ENCODE data around the gene ADH6.
"Not testable (repeated sequence)": the region's sequence is repeated elsewhere in the genome, so short reads cannot be mapped to it uniquely, and the experiment has no call there.

The ADH6 gene

DNA sequence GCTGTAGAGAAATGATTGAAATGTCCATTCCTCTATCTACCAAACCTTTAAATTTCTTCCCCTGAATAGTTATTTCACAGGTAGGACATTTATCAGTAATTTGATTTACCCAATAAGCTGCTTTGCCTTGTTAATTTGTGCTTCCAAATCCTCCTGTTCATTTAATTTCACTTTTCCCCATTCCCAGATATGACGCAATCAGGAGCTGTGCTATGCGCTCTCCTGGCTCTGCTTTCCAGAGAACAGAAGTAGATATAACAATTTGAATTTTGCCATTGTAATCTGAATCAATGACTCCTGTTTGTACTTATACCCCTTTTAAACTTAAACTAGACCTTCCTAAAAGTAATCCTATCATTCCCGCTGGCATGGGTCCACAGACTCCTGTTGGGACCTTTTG lies 29.1 kb downstream of the ADH6 start:
- DNase-seq: not testable (repeated sequence)

DNA sequence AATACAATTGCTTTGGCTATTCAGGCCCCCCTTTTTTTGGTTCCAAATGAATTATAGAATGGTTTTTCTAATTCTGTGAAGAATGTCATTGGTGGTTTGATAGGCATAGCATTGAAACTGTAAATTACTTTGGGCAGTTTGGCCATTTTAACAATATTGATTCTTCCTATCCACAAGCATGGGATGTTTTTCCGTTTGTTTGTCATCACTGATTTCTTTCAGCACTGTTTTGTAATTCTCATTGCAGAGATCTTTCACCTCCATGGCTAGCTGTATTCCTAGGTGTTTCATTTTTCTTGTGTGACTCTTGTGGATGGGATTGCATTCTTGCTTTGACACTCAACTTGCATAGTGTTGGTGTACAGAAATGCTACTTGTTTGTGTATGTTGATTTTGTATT lies 33.0 kb downstream of the ADH6 start:
- DNase-seq: no peak

DNA sequence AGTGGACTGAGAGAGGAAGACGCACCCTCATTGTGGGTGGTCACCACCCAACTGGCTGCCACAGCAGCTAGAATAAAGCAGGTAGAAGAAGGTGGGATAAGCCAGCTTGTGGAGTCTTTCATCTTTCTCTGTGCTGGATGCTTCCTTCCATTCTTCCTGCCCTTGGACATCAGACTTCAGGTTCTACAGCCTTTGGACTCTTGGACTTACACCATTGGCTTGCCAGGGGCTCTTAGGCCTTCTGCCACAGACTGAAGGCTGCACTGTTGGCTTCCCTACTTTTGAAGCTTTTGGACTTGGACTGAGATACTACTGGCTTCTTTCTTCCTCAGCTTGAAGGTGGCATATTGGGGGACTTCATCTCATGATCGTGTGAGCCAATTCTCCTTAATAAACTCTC lies 33.5 kb downstream of the ADH6 start:
- DNase-seq: no peak

DNA sequence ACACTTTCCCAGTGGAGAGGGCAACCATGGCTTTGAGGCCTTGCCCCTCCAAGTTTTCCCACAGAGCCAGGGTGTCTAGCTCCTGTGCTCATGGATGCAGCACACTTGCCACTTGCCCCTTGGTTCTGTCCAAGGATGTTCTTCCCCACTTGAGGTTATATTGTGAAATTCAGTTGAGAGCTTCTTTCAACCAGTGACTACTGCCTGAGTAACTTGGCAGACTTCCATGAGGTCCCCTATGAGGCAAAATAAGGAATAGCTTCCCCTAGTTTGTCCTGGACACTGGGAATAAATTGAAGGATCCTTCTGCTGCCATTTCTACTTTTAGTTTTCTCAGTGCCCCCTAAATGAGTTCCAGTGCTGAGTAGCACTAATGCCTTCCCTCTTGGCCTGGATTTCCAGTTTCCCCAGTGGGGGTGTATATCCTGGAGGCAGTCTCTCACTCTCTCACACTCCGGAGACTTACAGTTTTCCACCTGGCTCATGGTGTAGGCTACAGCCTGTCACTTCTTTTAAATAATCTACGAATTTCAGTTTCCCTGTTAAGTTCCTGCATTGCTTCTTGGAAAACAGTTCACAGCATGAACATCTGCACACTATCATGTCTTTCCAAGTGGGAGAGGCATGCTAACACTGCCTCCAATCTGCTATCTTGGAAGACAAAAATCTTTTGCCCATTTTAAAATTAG lies 38.5 kb downstream of the ADH6 start:
- DNase-seq: no peak

DNA sequence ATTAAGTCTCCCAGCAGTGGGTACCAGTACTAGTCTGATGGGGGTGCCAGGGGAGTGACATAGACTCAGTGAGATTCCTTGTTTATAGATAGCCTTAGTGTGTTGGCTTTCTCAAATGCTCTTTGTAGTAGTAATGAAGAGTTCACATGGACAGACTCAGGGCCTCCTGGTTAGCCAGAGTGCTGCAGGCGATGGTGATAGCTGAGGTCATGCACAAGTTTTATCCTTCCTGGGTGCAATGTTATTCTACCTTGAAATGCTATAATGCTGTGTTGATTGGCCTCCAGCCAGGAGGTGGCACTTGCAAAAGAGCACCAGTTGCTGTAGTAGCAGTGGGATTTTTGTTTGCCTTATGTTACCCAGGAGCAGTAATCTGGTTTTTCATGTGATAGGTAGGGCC lies 39.4 kb downstream of the ADH6 start:
- DNase-seq: no peak

DNA sequence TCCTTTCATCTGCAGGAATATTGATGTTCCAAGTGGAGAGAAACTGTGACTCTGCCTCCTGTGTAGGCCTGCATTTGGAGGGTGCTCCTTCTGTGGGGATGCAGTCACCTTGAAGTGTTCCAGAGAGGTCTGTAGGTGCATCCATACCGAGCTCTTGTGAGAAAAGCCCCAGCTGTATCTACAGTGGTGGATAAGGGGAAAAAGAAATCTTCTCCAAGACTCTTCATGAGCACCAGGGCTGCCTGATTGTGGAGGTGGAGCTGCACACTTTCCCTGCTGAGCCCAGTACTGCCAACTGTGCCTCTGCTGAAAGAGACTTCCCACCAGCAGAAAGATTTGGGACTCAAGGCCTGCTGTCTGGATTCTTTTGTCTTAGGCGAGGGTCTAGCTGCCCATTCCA lies 39.9 kb downstream of the ADH6 start:
- no peak for DNase-seq

DNA sequence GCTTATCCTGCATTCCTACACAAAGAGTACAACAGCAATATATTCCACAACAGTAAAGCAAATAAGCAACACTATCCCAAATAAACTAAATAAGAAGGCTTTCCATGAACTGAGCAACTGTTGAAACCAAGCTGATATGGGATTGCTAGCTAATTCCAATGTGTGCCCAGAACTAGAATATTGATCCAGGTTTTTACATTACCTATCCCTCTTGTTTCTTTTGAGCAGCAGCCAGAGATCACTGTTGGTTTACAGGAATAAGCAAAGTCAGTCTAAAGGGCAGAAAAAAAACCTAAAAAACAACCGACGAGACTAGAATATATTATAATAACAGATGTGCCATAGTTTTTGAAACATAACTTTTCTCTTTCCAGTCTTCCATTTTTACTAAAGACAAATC lies 52.5 kb downstream of the ADH6 start:
- DNase-seq: no peak

DNA sequence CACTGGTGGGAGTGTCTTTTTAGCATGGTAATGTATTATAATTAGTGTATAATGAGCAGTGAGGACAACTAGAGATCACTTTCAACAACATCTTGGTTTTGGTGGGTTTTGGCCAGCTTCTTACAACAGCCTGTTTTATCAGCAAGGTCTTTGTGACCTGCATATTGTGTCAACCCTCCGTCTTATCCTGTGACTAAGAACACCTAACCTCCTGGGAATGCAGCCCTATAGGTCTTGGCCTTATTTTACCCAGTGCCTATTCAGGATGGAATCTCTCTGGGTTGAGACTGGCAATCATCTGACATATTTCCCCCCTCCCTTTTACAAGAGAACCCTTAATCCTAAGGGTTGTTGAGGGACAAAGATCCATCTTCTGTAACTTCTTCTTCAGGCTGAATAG lies 53.1 kb downstream of the ADH6 start:
- no peak for DNase-seq

DNA sequence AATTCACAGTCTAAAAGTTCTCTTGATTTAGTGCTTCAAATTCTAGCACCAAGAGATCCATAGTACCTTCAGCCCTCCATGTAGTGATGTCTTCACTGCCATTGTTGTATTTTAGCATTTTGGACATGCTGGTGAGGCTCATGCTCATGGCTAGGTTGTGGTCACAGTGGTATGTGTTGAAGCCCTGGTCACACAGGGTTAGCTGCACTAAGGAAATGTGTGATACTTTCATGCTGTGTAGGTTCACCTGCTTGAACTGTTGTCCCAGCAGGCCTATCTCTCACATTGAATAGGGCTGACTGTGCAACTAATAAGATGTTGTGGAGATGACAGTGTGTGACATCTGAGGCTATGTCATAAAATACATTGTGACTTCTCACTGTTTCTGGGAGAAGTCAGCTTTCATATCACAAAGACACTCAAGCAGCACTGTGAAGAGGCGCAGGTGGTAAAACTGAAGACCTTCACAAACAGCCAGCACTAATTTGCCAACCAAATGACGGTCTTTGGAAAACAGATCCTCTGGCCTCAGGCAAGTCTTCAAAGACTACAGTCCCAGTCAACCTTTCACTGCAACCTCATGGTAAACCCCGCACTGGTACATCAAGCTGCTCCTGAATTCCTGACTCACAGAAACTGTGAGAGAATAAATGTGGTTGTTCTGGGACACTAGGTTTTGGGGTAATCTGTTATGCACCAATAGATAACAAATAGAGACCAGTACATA lies 57.5 kb downstream of the ADH6 start:
- no peak for DNase-seq

DNA sequence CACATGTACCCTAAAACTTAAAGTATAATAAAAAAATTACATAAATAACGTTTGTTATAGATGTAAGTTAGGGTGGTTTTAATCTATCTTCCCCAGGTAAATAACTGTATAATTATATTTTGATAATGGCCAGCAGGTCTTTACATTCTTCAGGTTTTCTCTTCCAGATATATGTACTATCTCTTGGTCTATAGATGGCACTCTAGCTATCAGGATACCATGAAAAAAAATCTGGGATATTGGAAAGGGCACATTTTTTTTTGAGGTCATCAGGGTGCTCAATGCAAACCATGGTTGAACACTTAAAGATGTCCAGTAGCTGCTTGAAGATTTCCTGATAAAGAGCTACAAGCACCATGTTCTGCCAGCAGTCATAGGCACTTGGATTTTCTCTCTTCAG lies 59.3 kb downstream of the ADH6 start:
- DNase-seq: no peak

DNA sequence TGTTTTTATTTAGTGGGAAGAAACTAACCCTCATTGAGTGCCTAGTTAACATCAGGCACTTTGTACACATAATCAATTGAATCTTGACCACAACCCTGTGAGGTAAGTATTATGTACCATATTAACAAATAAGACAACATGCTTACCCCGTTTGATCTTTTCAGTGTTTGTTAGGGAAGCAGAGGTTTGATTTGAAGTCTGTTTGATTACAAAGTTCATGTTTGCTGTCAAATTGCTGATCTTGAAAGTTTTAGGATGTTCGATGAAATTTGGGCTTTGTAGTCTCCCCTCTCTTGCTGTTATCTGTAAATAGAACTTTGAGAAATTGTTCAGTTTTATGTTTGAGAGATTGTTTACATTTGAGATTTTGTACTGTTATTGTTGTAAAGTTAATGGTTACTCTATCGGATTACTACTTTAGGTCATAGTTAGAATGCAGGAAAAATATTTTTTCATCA lies 61.5 kb downstream of the ADH6 start:
- DNase-seq: no peak

DNA sequence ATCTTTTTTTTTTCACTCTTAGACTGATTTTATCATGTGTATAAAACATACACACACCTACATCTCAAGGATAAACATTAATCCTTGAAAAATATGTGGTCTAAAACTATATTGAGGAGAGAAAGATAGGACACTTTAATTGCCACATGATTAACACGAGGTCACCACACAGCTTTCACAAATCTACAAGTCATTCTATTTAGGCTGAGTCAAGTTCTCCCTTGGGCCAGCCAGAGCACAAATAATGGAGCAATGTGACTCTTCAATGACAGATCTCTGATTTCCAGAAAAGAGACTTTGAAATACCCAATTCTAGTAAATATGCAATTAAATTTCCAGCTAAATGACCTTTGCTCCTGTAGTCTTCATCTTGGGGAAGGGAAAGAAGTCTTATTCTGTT lies 62.1 kb downstream of the ADH6 start:
- DNase-seq: no peak

DNA sequence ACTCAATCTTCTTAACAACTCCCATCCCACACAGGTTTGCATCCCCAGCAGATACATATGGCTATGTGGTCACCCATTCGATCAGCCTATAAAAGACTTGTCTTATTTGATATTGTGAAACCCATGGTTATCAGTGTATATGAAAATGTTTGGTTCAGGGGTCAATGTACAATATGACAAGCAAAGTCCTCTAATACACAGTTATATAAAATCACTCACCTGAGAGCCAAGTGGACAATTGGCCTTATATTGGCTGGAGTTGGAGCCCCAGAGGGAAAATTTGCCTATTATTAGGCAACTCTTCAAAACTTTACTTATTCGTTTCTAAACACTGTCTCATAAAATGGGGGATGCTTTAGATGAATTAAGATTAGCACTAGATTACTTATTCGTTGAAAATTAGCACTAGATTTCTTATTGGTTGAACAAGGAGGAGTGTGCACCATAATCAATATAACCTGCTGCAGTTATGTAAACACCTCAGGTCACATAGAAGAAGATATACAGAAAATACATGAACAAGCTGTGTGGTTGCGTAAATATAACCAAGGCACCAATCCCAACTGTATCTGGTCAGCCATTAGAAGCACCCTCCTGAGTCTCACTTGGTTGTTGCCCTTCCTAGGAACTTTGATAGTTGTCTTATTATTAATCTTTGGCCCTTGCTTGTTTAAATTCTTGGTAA lies 64.2 kb downstream of the ADH6 start:
- DNase-seq: no peak
